Measurements from ENCODE around the gene C9. TPM values are rescaled to one million over a fixed set of nuclear protein-coding genes. Genes with fewer than 3 reads are reported as not detected.

C9 gene
- total RNA-seq, 2 donors from 2014 or later: not detected

GRCh38 chr5:39368116-39368515, 3.8 kb upstream of the C9 start:
- no peak for TF ChIP-seq CTCF (IDR thresholded peaks at IDR 0.05)
- H3K27ac ChIP-seq: no peak overlapping the region
- no peak for ATAC-seq (ENCODE audit: insufficient number of reproducible peaks, low FRiP score, low read depth)
- no peaks in the 10 kb centered on the region for H3K4me1 ChIP-seq (ENCODE audit: control insufficient read depth in 1 of 2, low read depth in 2 of 2)
- peaks cover 13% of the 10 kb centered on the region for H3K36me3 ChIP-seq
- no peak overlapping the region for H3K4me3 ChIP-seq
- no peaks in the 10 kb centered on the region for H3K27me3 ChIP-seq (replicated peaks; ENCODE audit: insufficient read depth)
- H3K9me3 ChIP-seq: no peaks in the 10 kb centered on the region
- DNase-seq (ENCODE audit: low spot score): no peak

- DNase-seq (ENCODE audit: low spot score) (no peak), ATAC-seq (ENCODE audit: insufficient number of reproducible peaks, low FRiP score, low read depth) (no peak)
- no peaks in the 10 kb centered on the region for H3K27me3 ChIP-seq (replicated peaks; ENCODE audit: insufficient read depth)
- H3K27ac ChIP-seq: no peak overlapping the region
- H3K36me3 ChIP-seq: peaks cover 9% of the 10 kb centered on the region
- no peaks in the 10 kb centered on the region for H3K9me3 ChIP-seq
- TF ChIP-seq CTCF (IDR thresholded peaks at IDR 0.05): no peak
- H3K4me1 ChIP-seq (ENCODE audit: control insufficient read depth in 1 of 2, low read depth in 2 of 2): no peaks in the 10 kb centered on the region
- no peak overlapping the region for H3K4me3 ChIP-seq
Observed at GRCh38 chr5:39367711-39368110, 3.4 kb upstream of the C9 start.

- ATAC-seq (ENCODE audit: insufficient number of reproducible peaks, low FRiP score, low read depth) (no peak), DNase-seq (ENCODE audit: low spot score) (no peak)
- TF ChIP-seq CTCF (IDR thresholded peaks at IDR 0.05): no peak
- Histone ChIP-seq H3K4me1 (ENCODE audit: control insufficient read depth in 1 of 2, low read depth in 2 of 2) (no peaks in the 10 kb centered on the region), H3K27me3 (replicated peaks; ENCODE audit: insufficient read depth) (no peaks in the 10 kb centered on the region), H3K36me3 (no peaks in the 10 kb centered on the region), H3K27ac (no peak overlapping the region), H3K9me3 (no peaks in the 10 kb centered on the region), H3K4me3 (no peak overlapping the region)
Observed at GRCh38 chr5:39363217-39363616, 1.1 kb downstream of the C9 start.

- no peak overlapping the region for H3K27ac ChIP-seq
- TF ChIP-seq CTCF (IDR thresholded peaks at IDR 0.05): no peak
- H3K4me1 ChIP-seq (ENCODE audit: control insufficient read depth in 1 of 2, low read depth in 2 of 2): no peaks in the 10 kb centered on the region
- DNase-seq (ENCODE audit: low spot score) (no peak), ATAC-seq (ENCODE audit: insufficient number of reproducible peaks, low FRiP score, low read depth) (no peak)
- H3K27me3 ChIP-seq (replicated peaks; ENCODE audit: insufficient read depth): no peaks in the 10 kb centered on the region
- no peaks in the 10 kb centered on the region for H3K9me3 ChIP-seq
- H3K4me3 ChIP-seq: no peak overlapping the region
- no peaks in the 10 kb centered on the region for H3K36me3 ChIP-seq
Observed at GRCh38 chr5:39362646-39363045, 1.6 kb downstream of the C9 start.

GRCh38 chr5:39361306-39361705, 3.0 kb downstream of the C9 start:
- no peaks in the 10 kb centered on the region for H3K4me1 ChIP-seq (ENCODE audit: control insufficient read depth in 1 of 2, low read depth in 2 of 2)
- no peaks in the 10 kb centered on the region for H3K36me3 ChIP-seq
- H3K27ac ChIP-seq: no peak overlapping the region
- H3K9me3 ChIP-seq: no peaks in the 10 kb centered on the region
- DNase-seq (ENCODE audit: low spot score): no peak
- no peak for TF ChIP-seq CTCF (IDR thresholded peaks at IDR 0.05)
- ATAC-seq (ENCODE audit: insufficient number of reproducible peaks, low FRiP score, low read depth): no peak
- H3K27me3 ChIP-seq (replicated peaks; ENCODE audit: insufficient read depth): no peaks in the 10 kb centered on the region
- H3K4me3 ChIP-seq: no peak overlapping the region
